GM21423 (cell line): ENCODE results near the gene PCGF5.
"Not testable (repeated sequence)": the region's sequence is repeated elsewhere in the genome, so short reads cannot be mapped to it uniquely, and the experiment has no call there.

Source experiments
- ATAC-seq: cut with Tn5 transposase; IDR thresholded peaks from one replicate; pipeline ENCODE4 v1.9.1; 2021; ENCODE audit warnings: mild to moderate bottlenecking, moderate library complexity; ENCODE audit not compliant: unreplicated experiment

The PCGF5 gene

DNA sequence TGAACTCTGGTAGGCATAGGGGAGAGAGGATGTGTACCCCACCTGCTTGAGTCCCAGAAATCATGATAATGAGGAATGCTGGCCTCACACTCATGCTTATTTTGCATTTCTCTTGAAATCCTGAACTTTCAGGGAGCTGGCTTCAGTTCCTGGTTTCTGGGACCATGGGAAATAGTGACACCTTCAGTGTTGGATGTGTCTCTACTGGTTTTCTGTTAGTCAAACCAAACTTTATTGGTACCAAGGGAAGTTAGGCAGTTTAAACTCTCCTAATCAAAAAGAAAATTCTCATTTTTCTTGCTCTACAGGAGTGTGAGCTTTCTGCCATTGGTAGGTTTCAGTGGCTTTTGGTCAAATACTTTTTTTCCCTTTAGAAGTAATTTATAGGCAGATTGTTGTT lies 11.8 kb upstream of the PCGF5 start:
- no peak for ATAC-seq

DNA sequence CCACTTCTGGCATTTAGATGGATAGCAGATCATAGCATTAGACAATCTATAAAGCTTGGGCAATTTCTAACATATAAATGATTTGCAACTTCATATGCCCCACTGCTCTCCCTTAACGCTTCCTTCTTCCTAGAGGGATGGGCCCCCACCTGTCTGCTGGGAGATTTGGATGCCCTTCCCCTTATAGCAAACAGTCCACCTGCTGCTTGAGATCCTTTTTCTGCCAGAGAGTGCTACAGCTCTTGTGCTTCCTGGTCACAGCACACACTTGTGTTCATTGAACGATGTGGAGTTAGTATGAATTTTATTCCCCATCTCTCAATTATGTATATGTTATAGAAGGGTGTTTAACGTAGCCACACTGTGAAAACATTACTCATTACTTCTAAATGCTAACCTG lies 10.4 kb upstream of the PCGF5 start:
- no peak for ATAC-seq

DNA sequence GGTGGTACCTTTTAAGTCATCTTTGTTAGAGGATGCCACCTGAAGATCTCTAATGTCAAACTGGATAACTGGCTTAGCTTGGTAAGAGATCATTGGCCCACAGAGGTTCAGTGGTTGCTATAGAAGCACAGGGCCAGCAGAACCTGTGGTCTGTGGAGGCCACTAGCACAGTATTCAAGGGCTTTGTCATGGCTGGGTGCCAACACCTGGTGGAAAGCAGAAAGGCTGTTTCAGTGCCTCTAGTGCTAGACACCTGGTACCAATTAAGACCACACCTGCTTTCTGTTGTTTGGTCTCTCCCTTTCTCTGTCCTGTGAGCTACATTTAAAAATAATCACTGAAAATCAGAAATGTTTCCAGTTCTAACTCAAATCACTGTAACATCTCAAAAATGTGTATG lies 10.0 kb upstream of the PCGF5 start:
- ATAC-seq, result peak; percentile 83

DNA sequence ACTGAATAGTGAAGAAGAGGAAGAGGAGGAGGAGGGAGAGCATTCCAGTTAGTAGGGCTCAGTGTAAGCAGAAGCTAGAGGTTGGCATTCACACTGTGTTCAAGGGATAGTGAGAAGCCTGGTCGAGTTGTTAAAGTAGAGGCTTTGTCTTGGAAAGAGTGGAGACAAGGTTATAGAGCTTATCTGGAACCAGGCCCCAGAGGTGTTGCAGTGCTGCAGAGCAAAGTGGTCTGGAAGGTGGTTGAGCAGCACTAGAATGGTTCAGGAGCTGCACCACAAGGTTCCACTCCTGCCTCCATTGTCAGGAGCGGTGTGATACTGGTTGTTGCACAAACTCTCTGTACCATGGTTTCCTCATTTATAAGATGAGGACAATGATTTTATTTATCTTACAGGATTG lies 8.8 kb upstream of the PCGF5 start:
- no peak for ATAC-seq

- ATAC-seq, result no peak
Observed at GRCh38 chr10:91214911-91215310, 5.6 kb upstream of the PCGF5 start.

DNA sequence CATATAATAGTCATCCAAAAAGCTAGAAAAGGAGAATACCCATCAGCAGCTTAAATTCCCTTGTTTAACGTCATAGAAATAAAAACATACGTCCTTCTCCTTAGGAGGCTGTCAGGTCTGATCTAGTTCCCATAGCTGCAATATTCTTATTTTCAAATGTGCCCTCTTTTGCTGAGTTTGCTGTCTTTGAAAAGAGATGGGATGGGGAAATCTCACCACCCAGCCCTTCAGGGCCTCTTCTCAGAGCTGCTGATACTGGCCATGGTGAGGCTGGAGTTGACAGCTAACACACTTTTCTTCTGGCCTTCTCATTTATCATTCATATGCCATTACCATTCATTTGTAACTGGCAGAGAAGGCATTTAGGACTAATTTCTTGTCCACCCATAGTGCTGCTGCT lies 5.1 kb upstream of the PCGF5 start:
- no peak for ATAC-seq

DNA sequence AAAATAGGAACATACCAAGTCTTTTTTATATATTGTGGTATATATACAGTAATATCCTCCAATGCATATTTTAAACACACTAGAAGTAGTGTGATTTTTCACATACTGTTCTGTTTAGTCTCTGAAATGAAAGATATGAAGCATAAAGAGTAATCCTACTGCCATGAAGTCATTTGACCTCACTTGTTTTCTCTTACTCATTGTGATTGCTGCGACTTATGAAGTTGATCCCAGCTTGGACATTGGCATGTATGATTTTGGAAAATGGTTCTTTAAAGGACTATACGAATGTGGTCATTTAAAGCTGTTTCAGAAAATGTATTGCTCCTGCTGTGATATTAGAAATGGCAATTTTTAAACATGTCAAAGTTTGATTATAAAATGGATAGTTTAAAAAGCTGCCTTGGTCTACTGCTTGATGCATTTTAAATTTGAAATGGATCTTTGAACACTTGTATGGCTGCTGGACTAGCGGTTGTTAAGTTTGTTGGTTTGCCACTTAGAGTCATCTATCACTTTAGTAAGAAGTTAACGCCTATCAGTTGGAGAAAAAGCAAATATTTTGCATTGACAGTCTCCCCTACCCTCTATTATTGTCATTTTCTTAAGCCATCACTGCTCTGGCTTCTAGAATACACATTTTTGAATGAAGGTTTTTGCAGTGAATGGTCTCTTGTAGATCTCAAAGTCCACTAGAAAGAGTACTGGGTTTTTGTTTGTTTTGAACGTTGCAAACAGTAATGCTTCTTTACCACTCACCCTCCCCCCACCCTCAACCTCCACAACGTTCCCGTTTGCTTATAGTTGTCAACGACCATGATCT lies 881 bp upstream of the PCGF5 start:
- no peak for ATAC-seq

- peak; percentile 24 for ATAC-seq
Observed at GRCh38 chr10:91220954-91221675, 652 bp downstream of the PCGF5 start.

DNA sequence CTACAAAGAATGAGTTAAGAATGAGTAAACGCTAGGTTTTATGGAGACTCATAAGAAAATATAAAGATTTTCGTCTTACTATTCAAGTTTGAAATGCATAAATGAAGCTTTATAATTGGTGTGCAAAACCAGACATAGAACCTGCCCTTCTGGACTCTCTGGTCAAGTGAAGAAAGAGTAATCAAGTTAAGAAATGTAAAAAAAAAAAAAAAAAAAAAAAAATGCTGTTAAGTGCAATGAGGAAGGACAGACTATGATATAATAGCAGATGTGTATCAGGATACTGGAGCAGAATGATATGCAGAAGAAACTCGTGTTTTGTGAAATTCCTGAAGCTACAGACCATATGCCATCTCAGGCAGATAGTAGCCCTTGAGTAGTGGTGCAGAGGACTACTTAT lies 5.6 kb downstream of the PCGF5 start:
- ATAC-seq, result no peak

GRCh38 chr10:91227576-91227975 lies 7.1 kb downstream of the PCGF5 start:
- no peak for ATAC-seq

DNA sequence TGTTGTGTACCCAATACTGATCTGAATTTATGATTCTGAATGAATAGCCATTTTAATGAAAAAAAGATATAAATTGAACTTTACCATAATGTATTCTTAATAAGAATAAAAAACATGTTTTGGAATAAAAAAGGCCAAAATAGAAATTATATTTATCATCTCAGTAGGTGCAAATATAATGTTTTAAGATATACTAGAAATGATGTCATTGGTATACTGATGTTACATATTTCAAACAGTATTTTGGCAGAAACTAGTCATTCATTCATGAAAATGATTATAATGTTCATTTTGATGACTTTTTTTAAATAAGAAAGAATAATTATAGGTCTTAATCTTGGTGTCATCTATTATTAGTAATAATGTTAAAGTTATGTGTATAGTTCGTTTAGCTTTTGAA lies 9.2 kb downstream of the PCGF5 start:
- ATAC-seq, result no peak

GRCh38 chr10:91238191-91238590 lies 17.7 kb downstream of the PCGF5 start:
- ATAC-seq, result no peak

DNA sequence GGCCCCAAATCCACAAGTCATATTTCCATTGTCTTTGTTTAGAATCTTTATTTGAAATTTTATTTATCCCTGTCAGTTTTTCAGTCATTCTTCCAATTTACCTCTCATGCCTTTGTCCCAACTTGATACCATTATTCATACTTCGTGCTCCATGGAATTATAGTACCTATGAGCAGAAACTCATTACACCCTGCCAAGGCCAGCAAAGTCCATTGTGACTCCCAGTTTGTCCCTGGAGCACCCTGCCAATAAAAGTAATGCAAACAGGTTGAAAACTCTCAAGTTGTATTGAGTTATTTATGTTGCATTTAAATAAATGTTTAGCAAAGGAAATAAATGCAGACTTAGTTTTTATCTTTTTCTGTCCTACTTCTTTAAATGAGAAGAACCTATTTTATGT lies 19.3 kb downstream of the PCGF5 start:
- ATAC-seq, result no peak

DNA sequence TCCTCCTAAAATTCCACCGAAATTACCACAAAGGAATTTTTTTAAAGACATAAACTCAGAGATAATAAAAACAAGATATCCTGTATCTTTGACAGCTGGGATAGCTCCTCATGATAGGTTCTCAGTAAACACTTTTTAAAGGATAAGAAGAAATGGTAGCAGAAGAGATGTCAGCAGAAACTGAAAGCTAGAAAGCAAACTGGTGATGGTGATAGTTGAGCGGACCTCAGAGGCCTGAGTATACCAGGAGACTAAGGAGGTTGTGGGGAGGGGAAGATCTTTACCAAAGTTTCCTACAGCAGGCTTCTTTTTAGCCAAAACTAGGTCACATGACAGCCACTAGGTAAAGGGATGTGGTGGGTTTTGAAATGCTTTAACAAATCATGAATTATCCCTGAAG lies 22.5 kb downstream of the PCGF5 start:
- ATAC-seq, result no peak

DNA sequence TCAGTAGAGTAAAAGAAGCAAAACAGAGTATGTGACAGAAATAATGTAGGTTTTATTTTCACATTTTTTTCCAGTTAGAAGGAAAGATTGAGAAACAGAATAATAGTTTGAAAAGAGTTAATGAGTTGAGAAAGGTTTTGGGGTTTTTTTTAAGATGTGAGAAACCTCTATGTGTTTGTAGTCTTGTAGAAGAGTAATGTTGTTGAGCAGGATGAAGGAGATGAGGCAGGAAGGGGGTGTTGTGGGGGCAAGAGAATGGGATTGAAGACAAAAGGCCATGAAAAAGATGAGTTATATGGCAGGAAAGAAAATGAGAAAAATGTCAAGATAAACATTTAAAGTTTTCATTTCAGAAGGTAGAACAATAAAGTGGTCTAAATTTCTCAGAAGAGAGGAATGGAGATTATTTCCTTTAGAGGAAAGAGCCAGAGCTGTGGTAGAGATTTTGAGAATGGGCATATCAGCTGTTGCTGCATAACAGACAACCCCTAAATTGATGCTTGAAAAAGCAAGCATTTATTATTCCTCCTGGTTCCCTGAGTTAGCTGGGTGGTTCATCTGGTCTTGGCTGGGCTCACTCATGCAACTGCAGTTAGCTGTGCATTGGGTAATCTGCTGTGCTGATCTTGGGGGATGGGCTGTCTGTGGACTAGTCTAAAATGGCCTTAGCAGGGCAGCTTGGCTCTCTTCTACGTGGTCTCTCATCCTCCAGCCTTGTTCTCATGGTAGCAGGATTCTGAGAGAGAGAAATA lies 27.1 kb downstream of the PCGF5 start:
- ATAC-seq, result no peak

GRCh38 chr10:91249700-91250099 lies 29.2 kb downstream of the PCGF5 start:
- no peak for ATAC-seq

DNA sequence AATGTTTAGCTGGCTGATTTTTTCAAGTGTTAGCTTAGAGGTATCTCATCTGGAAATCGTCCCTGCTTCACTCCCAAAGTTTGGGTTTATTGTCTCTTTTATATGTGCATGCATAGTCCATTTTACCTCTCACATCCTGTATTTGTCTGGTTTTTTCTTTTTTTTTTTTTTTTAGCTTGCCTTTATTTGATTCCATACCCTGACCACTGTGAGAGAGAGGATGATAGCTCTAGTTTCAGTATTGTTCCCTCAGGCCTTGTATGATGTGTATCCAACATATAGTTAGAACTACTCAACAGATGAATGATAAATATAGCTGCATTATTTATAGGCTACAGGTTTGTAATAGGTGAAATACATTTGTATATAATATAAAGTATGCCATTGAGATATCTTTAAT lies 29.9 kb downstream of the PCGF5 start:
- no peak for ATAC-seq

GRCh38 chr10:91251430-91252056 lies 31.1 kb downstream of the PCGF5 start:
- ATAC-seq, result peak; percentile 49

- ATAC-seq, result no peak
Observed at GRCh38 chr10:91253300-91253699, 32.8 kb downstream of the PCGF5 start.

GRCh38 chr10:91257310-91257709 lies 36.8 kb downstream of the PCGF5 start:
- ATAC-seq, result no peak

- ATAC-seq, result not testable (repeated sequence)
Observed at GRCh38 chr10:91260417-91260816, 40.0 kb downstream of the PCGF5 start.
